ENCODE data around the gene TPD52L1.
A peak's percentile ranks its signal among the peaks of the same experiment; 100 is the strongest.

The TPD52L1 gene

GRCh38 chr6:125153391-125154117, at the start of gene TPD52L1:
TPD52L1 (plus strand) TSS chr6:125153773; CDS start chr6:125153952, 179 bp downstream.
- peak; percentile 57 for DNase-seq (ENCODE audit: low spot score)
- Mint-ChIP-seq H3K4me1 (ENCODE audit: low read depth) (peaks cover 3% of the 10 kb centered on the region), H3K4me3 (peak within 1 kb of the TSS; percentile 67), H3K36me3 (ENCODE audit: low read depth) (no peaks in the 10 kb centered on the region), H3K9me3 (no peaks in the 10 kb centered on the region), H3K27ac (no peak within 1 kb of the TSS), H3K27me3 (ENCODE audit: low read depth) (peaks cover 56% of the 10 kb centered on the region)

GRCh38 chr6:125104425-125104824, 49.1 kb upstream of the TPD52L1 start:
- peaks cover 4% of the 10 kb centered on the region for H3K4me1 Mint-ChIP-seq (ENCODE audit: low read depth)
- no peak overlapping the region for H3K4me3 Mint-ChIP-seq
- H3K9me3 Mint-ChIP-seq = peaks cover 3% of the 10 kb centered on the region
- no peaks in the 10 kb centered on the region for H3K36me3 Mint-ChIP-seq (ENCODE audit: low read depth)
- H3K27me3 Mint-ChIP-seq (ENCODE audit: low read depth) = peaks cover 12% of the 10 kb centered on the region
- DNase-seq (ENCODE audit: low spot score) = no peak
- no peak overlapping the region for H3K27ac Mint-ChIP-seq

GRCh38 chr6:125107048-125107447, 46.5 kb upstream of the TPD52L1 start:
- no peak for DNase-seq (ENCODE audit: low spot score)
- H3K4me3 Mint-ChIP-seq = no peak overlapping the region
- no peaks in the 10 kb centered on the region for H3K4me1 Mint-ChIP-seq (ENCODE audit: low read depth)
- peaks cover 2% of the 10 kb centered on the region for H3K27me3 Mint-ChIP-seq (ENCODE audit: low read depth)
- H3K9me3 Mint-ChIP-seq = peaks cover 28% of the 10 kb centered on the region
- no peak overlapping the region for H3K27ac Mint-ChIP-seq
- H3K36me3 Mint-ChIP-seq (ENCODE audit: low read depth) = no peaks in the 10 kb centered on the region

GRCh38 chr6:125107896-125108295, 45.7 kb upstream of the TPD52L1 start:
- Mint-ChIP-seq H3K4me1 (ENCODE audit: low read depth) (no peaks in the 10 kb centered on the region), H3K27me3 (ENCODE audit: low read depth) (no peaks in the 10 kb centered on the region)

GRCh38 chr6:125110056-125110455, 43.5 kb upstream of the TPD52L1 start:
- H3K9me3 Mint-ChIP-seq = peaks cover 34% of the 10 kb centered on the region
- no peak for DNase-seq (ENCODE audit: low spot score)
- H3K27me3 Mint-ChIP-seq (ENCODE audit: low read depth) = no peaks in the 10 kb centered on the region
- H3K4me1 Mint-ChIP-seq (ENCODE audit: low read depth) = no peaks in the 10 kb centered on the region
- peaks cover 2% of the 10 kb centered on the region for H3K36me3 Mint-ChIP-seq (ENCODE audit: low read depth)
- no peak overlapping the region for H3K4me3 Mint-ChIP-seq
- H3K27ac Mint-ChIP-seq = no peak overlapping the region

More at GRCh38 chr6:125107896-125108295, 45.7 kb upstream of the TPD52L1 start:
- Mint-ChIP-seq H3K4me3 (no peak overlapping the region), H3K27ac (no peak overlapping the region), H3K36me3 (ENCODE audit: low read depth) (peaks cover 2% of the 10 kb centered on the region), H3K9me3 (peaks cover 34% of the 10 kb centered on the region)
- DNase-seq (ENCODE audit: low spot score) = no peak

GRCh38 chr6:125111219-125111983, 42.2 kb upstream of the TPD52L1 start:
- H3K9me3 Mint-ChIP-seq = peaks cover 34% of the 10 kb centered on the region
- H3K4me3 Mint-ChIP-seq = no peak overlapping the region
- H3K27ac Mint-ChIP-seq = no peak overlapping the region
- no peak for DNase-seq (ENCODE audit: low spot score)
- no peaks in the 10 kb centered on the region for H3K4me1 Mint-ChIP-seq (ENCODE audit: low read depth)
- peaks cover 2% of the 10 kb centered on the region for H3K36me3 Mint-ChIP-seq (ENCODE audit: low read depth)
- H3K27me3 Mint-ChIP-seq (ENCODE audit: low read depth) = no peaks in the 10 kb centered on the region

- DNase-seq (ENCODE audit: low spot score) = no peak
- H3K4me3 Mint-ChIP-seq = no peak overlapping the region
- peaks cover 34% of the 10 kb centered on the region for H3K9me3 Mint-ChIP-seq
- H3K27me3 Mint-ChIP-seq (ENCODE audit: low read depth) = peaks cover 3% of the 10 kb centered on the region
- H3K4me1 Mint-ChIP-seq (ENCODE audit: low read depth) = no peaks in the 10 kb centered on the region
- H3K27ac Mint-ChIP-seq = no peak overlapping the region
- H3K36me3 Mint-ChIP-seq (ENCODE audit: low read depth) = peaks cover 2% of the 10 kb centered on the region
Observed at GRCh38 chr6:125112934-125113333, 40.6 kb upstream of the TPD52L1 start.

- Mint-ChIP-seq H3K27ac (no peak overlapping the region), H3K4me1 (ENCODE audit: low read depth) (no peaks in the 10 kb centered on the region), H3K36me3 (ENCODE audit: low read depth) (peaks cover 2% of the 10 kb centered on the region), H3K9me3 (peaks cover 32% of the 10 kb centered on the region), H3K4me3 (no peak overlapping the region), H3K27me3 (ENCODE audit: low read depth) (peaks cover 3% of the 10 kb centered on the region)
- DNase-seq (ENCODE audit: low spot score) = no peak
Observed at GRCh38 chr6:125114248-125114858, 39.2 kb upstream of the TPD52L1 start.

- H3K4me3 Mint-ChIP-seq = no peak overlapping the region
- peaks cover 13% of the 10 kb centered on the region for H3K9me3 Mint-ChIP-seq
- H3K27ac Mint-ChIP-seq = no peak overlapping the region
- H3K4me1 Mint-ChIP-seq (ENCODE audit: low read depth) = no peaks in the 10 kb centered on the region
- H3K36me3 Mint-ChIP-seq (ENCODE audit: low read depth) = peaks cover 2% of the 10 kb centered on the region
- peaks cover 3% of the 10 kb centered on the region for H3K27me3 Mint-ChIP-seq (ENCODE audit: low read depth)
- no peak for DNase-seq (ENCODE audit: low spot score)
Observed at GRCh38 chr6:125116170-125116569, 37.4 kb upstream of the TPD52L1 start.

- Mint-ChIP-seq H3K4me1 (ENCODE audit: low read depth) (no peaks in the 10 kb centered on the region), H3K36me3 (ENCODE audit: low read depth) (peaks cover 2% of the 10 kb centered on the region), H3K9me3 (peaks cover 8% of the 10 kb centered on the region), H3K4me3 (no peak overlapping the region), H3K27me3 (ENCODE audit: low read depth) (peaks cover 3% of the 10 kb centered on the region), H3K27ac (no peak overlapping the region)
- DNase-seq (ENCODE audit: low spot score) = no peak
Observed at GRCh38 chr6:125116710-125117109, 36.9 kb upstream of the TPD52L1 start.

- Mint-ChIP-seq H3K27me3 (ENCODE audit: low read depth) (peaks cover 3% of the 10 kb centered on the region), H3K9me3 (no peaks in the 10 kb centered on the region), H3K27ac (no peak overlapping the region), H3K4me1 (ENCODE audit: low read depth) (no peaks in the 10 kb centered on the region), H3K4me3 (no peak overlapping the region), H3K36me3 (ENCODE audit: low read depth) (no peaks in the 10 kb centered on the region)
- no peak for DNase-seq (ENCODE audit: low spot score)
Observed at GRCh38 chr6:125117818-125118217, 35.8 kb upstream of the TPD52L1 start.

GRCh38 chr6:125120054-125120590, 33.5 kb upstream of the TPD52L1 start:
- no peak overlapping the region for H3K27ac Mint-ChIP-seq
- H3K4me1 Mint-ChIP-seq (ENCODE audit: low read depth) = no peaks in the 10 kb centered on the region
- H3K27me3 Mint-ChIP-seq (ENCODE audit: low read depth) = peaks cover 3% of the 10 kb centered on the region
- no peak for DNase-seq (ENCODE audit: low spot score)
- no peaks in the 10 kb centered on the region for H3K36me3 Mint-ChIP-seq (ENCODE audit: low read depth)
- no peak overlapping the region for H3K4me3 Mint-ChIP-seq
- H3K9me3 Mint-ChIP-seq = no peaks in the 10 kb centered on the region

GRCh38 chr6:125121894-125122293, 31.7 kb upstream of the TPD52L1 start:
- H3K36me3 Mint-ChIP-seq (ENCODE audit: low read depth) = no peaks in the 10 kb centered on the region
- H3K4me3 Mint-ChIP-seq = no peak overlapping the region

GRCh38 chr6:125123051-125123450, 30.5 kb upstream of the TPD52L1 start:
- Mint-ChIP-seq H3K4me3 (no peak overlapping the region), H3K9me3 (no peaks in the 10 kb centered on the region), H3K4me1 (ENCODE audit: low read depth) (no peaks in the 10 kb centered on the region), H3K27me3 (ENCODE audit: low read depth) (no peaks in the 10 kb centered on the region), H3K36me3 (ENCODE audit: low read depth) (no peaks in the 10 kb centered on the region), H3K27ac (no peak overlapping the region)
- DNase-seq (ENCODE audit: low spot score) = no peak

More at GRCh38 chr6:125121894-125122293, 31.7 kb upstream of the TPD52L1 start:
- Mint-ChIP-seq H3K27me3 (ENCODE audit: low read depth) (peaks cover 3% of the 10 kb centered on the region), H3K4me1 (ENCODE audit: low read depth) (no peaks in the 10 kb centered on the region), H3K9me3 (no peaks in the 10 kb centered on the region), H3K27ac (no peak overlapping the region)
- no peak for DNase-seq (ENCODE audit: low spot score)

Measured in T-helper 2 cell treated with Interferon-gamma antibody and Interleukin-4, amounts not matched to agents 5 μg/mL and 100 μg/mL, for 36 hours (primary cell).